ENCODE results near the gene AMPD2. TPM values are rescaled to one million over a fixed set of nuclear protein-coding genes. Genes with fewer than 3 reads are reported as not detected.

Gene AMPD2
- total RNA-seq, 2 donors from 2014 or later, result 40.1 to 72.3 TPM

DNA sequence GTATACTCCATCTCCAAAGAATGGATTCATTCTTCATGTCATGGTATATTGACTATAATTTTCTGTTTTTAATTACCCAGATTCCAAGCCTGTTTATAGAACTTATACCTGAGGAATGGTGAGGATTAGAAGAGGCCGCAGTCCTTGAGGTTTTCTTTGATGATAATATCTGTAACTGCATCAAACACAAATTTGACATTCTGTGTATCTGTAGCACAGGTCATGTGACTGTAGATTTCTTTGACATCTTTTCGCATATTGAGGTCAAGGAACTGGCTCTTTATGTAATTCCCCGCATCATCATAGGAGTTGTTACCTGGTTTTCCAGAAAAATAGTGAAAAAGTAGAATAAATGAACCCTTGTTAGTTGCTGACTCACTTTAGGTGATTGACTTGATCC is 16.4 kb upstream of the AMPD2 start:
- intact Hi-C loops (cut with DNase I), result no loop called here
- no peak for DNase-seq (ENCODE audit: low spot score)
- Histone ChIP-seq H3K4me1 (replicated peaks) (no peaks in the 10 kb centered on the region), H3K27me3 (replicated peaks; ENCODE audit: insufficient read depth) (no peaks in the 10 kb centered on the region), H3K36me3 (no peaks in the 10 kb centered on the region), H3K9me3 (no peaks in the 10 kb centered on the region), H3K4me3 (no peak overlapping the region), H3K27ac (no peak overlapping the region)
- 98% methylated on average over 3 of the region's 3 CpGs for WGBS
- TF ChIP-seq POLR2AphosphoS5 (IDR thresholded peaks at IDR 0.05), result no peak
- TF ChIP-seq POLR2A (IDR thresholded peaks at IDR 0.05), result no peak

DNA sequence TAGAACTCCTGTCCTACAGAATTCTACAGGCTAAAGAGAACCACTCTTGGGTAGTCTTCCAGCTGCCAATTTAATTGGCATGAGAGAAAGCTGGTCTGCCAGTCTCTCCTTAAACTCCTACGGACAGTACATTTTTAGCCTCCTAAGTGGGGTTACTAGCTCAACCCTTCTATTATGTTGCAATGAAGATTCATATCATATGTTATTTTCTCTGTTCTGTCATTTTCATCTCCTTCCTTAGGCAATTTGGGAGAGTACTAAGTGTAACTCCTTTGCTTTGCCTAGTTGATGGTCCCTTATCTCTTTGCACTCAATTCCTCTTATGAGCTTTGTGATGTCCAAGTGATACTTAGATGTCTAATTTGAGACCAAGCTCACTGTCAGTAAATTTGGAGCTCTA is 14.3 kb upstream of the AMPD2 start:
- no peaks in the 10 kb centered on the region for H3K27me3 ChIP-seq (replicated peaks; ENCODE audit: insufficient read depth)
- TF ChIP-seq, protein P1, sequence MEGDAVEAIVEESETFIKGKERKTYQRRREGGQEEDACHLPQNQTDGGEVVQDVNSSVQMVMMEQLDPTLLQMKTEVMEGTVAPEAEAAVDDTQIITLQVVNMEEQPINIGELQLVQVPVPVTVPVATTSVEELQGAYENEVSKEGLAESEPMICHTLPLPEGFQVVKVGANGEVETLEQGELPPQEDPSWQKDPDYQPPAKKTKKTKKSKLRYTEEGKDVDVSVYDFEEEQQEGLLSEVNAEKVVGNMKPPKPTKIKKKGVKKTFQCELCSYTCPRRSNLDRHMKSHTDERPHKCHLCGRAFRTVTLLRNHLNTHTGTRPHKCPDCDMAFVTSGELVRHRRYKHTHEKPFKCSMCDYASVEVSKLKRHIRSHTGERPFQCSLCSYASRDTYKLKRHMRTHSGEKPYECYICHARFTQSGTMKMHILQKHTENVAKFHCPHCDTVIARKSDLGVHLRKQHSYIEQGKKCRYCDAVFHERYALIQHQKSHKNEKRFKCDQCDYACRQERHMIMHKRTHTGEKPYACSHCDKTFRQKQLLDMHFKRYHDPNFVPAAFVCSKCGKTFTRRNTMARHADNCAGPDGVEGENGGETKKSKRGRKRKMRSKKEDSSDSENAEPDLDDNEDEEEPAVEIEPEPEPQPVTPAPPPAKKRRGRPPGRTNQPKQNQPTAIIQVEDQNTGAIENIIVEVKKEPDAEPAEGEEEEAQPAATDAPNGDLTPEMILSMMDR (IDR thresholded peaks at IDR 0.05), result no peak
- TF ChIP-seq POLR2A (IDR thresholded peaks at IDR 0.05) (no peak), POLR2AphosphoS5 (IDR thresholded peaks at IDR 0.05) (no peak)
- no peaks in the 10 kb centered on the region for H3K4me1 ChIP-seq (replicated peaks)
- H3K36me3 ChIP-seq, result no peaks in the 10 kb centered on the region
- no peaks in the 10 kb centered on the region for H3K9me3 ChIP-seq
- H3K27ac ChIP-seq, result no peak overlapping the region
- H3K4me3 ChIP-seq, result no peak overlapping the region
- intact Hi-C loops (cut with DNase I), result no loop called here
- 73% methylated on average over 1 of the region's 1 CpG for WGBS
- no peak for DNase-seq (ENCODE audit: low spot score)

DNA sequence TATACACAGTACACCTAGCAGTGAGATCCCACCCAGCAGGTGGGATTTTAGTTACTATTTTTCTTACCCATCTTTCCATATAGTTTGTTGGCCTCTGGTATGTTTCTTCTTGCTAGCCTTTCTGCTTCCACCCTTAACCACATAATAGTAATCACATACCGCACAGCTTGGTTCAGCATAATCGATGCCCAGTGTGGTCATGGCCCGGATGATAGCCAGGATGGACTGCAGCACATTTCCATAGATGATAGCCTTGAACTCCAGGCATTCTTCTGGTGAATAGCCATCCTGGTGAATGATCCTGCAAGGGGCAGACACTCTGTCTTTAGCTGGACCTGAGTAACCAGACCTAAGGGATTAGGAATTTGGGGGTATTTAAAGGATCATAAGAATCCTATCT is 9.8 kb upstream of the AMPD2 start:
- TF ChIP-seq, protein P1 (IDR thresholded peaks at IDR 0.05), result no peak
- TF ChIP-seq POLR2A (IDR thresholded peaks at IDR 0.05) (no peak), POLR2AphosphoS5 (IDR thresholded peaks at IDR 0.05) (no peak)
- H3K36me3 ChIP-seq, result no peaks in the 10 kb centered on the region
- DNase-seq (ENCODE audit: low spot score), result no peak
- 96% methylated on average over 3 of the region's 3 CpGs for WGBS
- no peaks in the 10 kb centered on the region for H3K4me1 ChIP-seq (replicated peaks)
- H3K4me3 ChIP-seq, result no peak overlapping the region
- H3K27ac ChIP-seq, result no peak overlapping the region
- H3K9me3 ChIP-seq, result no peaks in the 10 kb centered on the region
- H3K27me3 ChIP-seq (replicated peaks; ENCODE audit: insufficient read depth), result no peaks in the 10 kb centered on the region
- intact Hi-C loops (cut with DNase I), result no loop called here

DNA sequence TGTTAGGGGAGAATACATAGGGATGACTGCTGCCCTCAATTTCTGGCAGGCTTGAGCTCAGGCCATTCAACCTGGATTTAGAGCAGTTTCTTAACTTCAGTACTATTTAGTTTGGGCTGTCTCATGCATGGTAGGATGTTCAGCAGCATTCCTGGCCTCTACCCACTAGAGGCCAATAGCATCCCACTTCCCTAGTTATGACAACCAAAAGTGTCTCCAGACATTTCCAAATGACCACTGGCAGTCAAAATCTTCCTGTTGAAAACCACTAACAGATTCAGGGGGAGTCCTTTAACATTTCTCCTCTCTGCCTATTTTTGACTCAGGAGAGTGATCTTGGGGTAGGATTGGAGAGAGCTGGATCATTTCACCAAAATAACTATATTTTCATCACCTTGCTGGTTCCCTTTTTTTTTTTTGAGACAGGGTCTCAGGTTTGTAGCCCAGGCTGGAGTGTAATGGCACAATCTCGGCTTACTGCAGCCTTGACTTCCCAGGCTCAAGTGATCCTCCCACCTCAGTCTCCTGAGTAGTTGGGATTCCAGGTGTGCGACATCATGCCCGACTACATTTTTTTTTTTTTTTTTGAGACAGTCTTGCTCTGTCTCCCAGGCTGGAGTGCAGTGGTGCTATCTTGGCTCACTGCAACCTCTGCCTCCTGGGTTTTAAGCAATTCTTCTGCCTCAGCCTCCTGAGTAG is 8.9 kb upstream of the AMPD2 start:
- WGBS, result 39% methylated on average over 3 of the region's 3 CpGs
- intact Hi-C loops (cut with DNase I), result no loop called here

DNA sequence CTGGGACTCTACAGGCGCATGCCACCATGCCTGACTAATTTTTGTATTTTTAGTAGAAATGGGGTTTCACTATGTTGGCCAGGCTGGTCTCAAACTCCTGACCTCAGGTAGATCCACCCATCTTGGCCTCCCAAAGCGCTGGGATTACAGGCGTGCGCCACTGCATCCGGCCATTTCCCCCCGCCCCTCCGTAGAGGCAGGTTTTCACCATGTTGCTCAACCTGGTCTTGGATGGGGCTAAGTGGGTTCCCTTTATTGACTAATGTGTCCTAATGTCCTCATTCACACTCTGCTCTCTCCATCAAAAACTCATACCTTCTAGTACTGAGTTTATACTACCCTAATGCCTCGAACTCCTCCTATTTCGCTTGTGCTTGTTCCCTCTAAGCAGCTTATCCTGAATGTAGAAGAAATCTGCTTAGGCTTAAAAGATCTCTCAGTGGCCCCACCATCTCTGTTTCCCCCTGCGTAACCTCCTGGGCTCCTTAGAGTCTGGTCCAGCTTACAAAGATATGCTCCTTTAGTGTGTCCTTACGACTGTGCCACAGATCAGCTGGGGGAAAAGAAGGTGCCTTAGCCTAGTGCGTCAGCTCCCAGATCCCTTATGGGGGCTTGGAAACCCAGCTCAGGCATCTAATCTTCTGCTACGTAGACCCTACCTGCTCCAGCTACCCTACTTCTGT is 8.2 kb upstream of the AMPD2 start:
- TF ChIP-seq POLR2AphosphoS5 (IDR thresholded peaks at IDR 0.05), result no peak
- H3K9me3 ChIP-seq, result no peaks in the 10 kb centered on the region
- H3K36me3 ChIP-seq, result no peaks in the 10 kb centered on the region
- WGBS, result 92% methylated on average over 13 of the region's 13 CpGs
- H3K4me3 ChIP-seq, result no peak overlapping the region
- intact Hi-C loops (cut with DNase I), result no loop called here
- H3K4me1 ChIP-seq (replicated peaks), result no peaks in the 10 kb centered on the region
- no peaks in the 10 kb centered on the region for H3K27me3 ChIP-seq (replicated peaks; ENCODE audit: insufficient read depth)
- H3K27ac ChIP-seq, result no peak overlapping the region
- DNase-seq (ENCODE audit: low spot score), result no peak

More for the DNA sequence above, 8.9 kb upstream of the AMPD2 start:
- no peak for DNase-seq (ENCODE audit: low spot score)
- TF ChIP-seq POLR2A (IDR thresholded peaks at IDR 0.05) (no peak), POLR2AphosphoS5 (IDR thresholded peaks at IDR 0.05) (no peak)
- TF ChIP-seq, protein P1 (IDR thresholded peaks at IDR 0.05), result no peak
- no peak overlapping the region for H3K4me3 ChIP-seq
- no peaks in the 10 kb centered on the region for H3K4me1 ChIP-seq (replicated peaks)
- H3K27ac ChIP-seq, result no peak overlapping the region
- no peaks in the 10 kb centered on the region for H3K36me3 ChIP-seq
- H3K27me3 ChIP-seq (replicated peaks; ENCODE audit: insufficient read depth), result no peaks in the 10 kb centered on the region
- no peaks in the 10 kb centered on the region for H3K9me3 ChIP-seq

Measured in prostate gland (tissue), 2 donors.